Umbilical cord (tissue), 2 donors: ENCODE measurements around the gene MS4A18. TPM values are rescaled to one million over a fixed set of nuclear protein-coding genes. Genes with fewer than 3 reads are reported as not detected.
"Not testable (repeated sequence)": the region's sequence is repeated elsewhere in the genome, so short reads cannot be mapped to it uniquely, and the experiment has no call there.

Experiments
- DNase-seq: peaks from one replicate; pipeline ENCODE4 v3.0.0-alpha.2; 2015; ENCODE audit warnings: low spot score
- total RNA-seq: library from RNA; depleted of rRNA; stranded (reverse); fragments of >200 nt; gene quantifications from one replicate; pipeline ENCODE4 v1.2.3, GENCODE V29; 2014; ENCODE audit warnings: low replicate concordance; ENCODE audit not compliant: insufficient read depth

Gene MS4A18
- not detected for total RNA-seq

DNA sequence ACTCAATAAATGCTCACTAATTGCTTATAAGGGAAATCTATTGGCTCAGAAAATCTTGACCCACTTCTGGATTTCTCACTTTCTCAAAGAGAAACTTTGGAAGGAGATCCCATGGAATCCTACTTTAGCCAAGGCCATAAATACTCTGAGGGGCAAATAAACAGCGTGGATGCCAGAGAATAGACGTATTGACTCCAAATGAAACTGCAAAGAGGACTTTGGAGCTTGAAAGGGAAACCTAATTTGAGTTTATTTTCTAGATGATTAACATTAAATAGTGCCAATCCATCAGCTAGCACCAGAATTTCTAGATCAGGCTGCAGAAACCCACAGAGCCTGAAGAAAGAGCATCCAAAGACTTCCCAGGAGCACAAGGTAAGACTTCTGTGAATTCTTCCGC lies at the start of gene MS4A18:
Gene MS4A18, plus strand, starts transcription at position 301 of the 400 bp plus-strand sequence.
- DNase-seq: no peak

DNA sequence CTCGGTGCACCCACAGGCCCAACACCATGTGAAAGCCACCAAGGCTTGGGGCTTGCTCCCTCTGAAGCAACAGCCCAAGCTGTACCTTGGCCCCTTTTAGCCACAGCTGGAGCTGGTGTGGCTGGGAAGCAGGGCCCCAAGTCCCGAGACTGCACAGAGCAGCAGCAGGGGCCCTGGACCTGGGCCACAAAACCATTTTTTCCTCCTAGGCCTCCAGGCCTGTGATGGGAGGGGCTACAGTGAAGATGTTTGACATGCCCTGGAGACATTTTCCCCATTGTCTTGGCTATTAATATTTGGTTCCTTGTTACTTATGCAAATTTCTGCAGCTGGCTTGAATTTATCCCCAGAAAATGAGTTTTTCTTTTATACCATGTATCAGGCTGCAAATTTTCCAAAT lies 46.3 kb upstream of the MS4A18 start:
- not testable (repeated sequence) for DNase-seq

GRCh38 chr11:60679879-60680278 lies 44.6 kb upstream of the MS4A18 start:
- DNase-seq: no peak

- DNase-seq: no peak
Measured at GRCh38 chr11:60680455-60681119, 43.9 kb upstream of the MS4A18 start.

DNA sequence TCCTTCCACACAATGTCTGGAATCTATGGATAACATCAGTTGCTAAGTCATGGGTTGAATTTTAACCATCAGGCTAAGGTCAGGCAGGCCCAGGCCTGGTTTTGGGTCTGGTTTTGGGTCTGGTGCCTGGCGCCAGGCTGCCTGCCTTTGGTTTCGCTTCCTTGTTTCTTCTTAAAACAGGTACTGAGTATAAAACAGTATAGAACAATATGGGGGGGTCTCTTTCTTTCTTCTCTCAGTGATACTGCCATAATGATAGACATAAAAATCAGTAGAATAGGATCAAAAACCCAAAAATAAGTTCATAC lies 40.0 kb upstream of the MS4A18 start:
- DNase-seq: not testable (repeated sequence)

GRCh38 chr11:60691661-60692060 lies 32.9 kb upstream of the MS4A18 start:
- no peak for DNase-seq

DNA sequence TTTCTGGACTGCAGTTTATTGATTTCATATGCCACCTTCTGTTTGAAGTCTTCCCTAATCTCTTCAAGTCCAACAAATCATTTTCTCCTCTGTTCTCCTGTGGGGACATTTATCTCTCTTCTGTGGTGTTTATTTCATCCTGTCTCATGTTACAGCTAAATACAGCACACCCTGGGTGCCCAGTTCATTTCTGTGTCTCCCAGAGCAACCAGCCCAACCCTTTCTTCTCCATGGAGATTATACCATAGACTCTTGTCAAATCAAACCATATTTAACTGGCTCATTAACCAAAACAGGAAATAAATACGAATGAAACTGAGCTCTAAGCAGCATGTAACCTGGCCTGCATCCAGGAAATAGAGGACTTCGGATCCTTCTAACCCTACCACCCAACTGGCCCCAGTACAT lies 25.2 kb upstream of the MS4A18 start, which contains the start of gene MS4A8:
Gene MS4A8, plus strand, starts transcription at position 329 of the 408 bp plus-strand sequence. CDS start 1,249 bp downstream, outside the sequence.
- no peak for DNase-seq

DNA sequence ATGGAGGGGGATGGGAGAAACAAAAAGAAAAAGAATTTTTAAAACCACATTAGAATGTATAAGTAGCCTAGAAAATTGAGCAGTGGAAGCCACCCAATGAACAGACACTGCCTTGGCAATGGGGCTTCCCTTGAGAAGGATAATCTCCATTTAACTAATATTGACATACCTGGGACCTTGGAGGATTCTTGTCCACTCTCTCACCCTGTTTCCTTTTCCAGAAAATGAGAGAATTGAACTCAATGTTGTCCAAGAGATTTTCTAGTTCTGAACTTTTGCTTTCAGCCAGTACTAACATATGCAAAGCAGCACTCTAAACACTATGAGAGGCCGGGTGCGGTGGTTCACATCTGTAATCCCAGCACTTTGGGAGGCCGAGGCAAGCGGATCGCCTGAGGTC lies 24.6 kb upstream of the MS4A18 start:
- DNase-seq: no peak

DNA sequence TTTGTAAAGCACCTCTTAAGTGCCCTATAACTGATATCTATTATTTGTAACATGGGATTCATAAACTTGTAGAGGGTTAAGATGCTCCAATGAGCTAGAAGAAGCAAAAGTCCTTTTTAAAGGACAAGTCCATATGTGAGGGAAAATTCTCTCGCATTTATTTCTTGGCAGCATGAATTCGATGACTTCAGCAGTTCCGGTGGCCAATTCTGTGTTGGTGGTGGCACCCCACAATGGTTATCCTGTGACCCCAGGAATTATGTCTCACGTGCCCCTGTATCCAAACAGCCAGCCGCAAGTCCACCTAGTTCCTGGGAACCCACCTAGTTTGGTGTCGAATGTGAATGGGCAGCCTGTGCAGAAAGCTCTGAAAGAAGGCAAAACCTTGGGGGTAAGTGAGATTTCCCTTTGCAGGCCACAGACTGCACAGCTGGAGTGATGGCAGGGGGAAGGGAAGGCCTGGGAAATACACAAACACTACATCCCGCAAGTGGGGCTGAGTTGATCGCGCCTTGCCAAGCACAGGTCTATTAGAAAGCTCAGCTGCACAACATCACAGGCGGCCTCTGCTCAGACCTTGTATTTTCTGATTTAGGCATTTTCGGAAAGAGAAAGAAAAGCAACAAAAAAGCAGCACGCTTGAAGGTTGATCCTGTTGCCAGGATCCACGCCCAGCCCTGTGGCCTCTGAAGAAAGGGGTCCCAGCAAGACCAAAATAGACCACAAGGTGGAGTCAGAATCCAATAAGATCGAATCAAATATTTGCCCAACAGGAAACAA lies 23.6 kb upstream of the MS4A18 start:
- DNase-seq: peak; percentile 25

- no peak for DNase-seq
Measured at GRCh38 chr11:60701469-60701818, 23.1 kb upstream of the MS4A18 start.

DNA sequence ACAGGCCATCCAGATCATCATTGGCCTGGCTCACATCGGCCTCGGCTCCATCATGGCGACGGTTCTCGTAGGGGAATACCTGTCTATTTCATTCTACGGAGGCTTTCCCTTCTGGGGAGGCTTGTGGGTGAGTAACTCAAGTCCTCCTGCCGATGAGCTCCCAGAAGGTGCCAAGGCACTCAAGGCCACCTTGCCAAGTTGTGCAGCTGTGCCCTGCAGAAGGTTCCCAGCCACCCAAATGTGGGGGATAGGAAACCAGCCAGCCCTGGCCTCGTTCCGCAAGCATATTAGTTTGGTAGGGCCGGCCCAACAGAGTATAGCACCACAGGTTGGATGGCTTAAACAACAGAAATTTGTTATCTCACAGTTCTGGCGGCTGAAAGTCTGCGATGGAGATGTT lies 21.1 kb upstream of the MS4A18 start:
- DNase-seq: no peak

DNA sequence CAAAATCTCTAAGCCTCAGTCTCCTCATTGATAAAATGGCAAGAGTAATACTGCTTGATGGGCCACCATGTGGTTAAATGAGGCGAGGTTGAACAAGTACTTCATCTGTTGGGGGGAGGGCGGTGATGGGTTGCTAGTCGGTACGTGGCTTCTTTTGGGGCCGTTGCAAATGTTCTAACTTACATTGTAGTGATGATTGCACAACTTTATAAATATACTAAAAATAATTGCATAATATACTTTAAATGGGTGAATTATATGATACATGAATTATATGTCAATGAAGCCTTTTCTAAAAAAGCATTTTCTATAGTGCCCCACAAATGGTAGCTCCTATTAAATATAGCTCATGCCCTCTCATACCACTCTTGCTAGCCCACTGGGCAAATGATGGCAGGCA lies 18.6 kb upstream of the MS4A18 start:
- no peak for DNase-seq

DNA sequence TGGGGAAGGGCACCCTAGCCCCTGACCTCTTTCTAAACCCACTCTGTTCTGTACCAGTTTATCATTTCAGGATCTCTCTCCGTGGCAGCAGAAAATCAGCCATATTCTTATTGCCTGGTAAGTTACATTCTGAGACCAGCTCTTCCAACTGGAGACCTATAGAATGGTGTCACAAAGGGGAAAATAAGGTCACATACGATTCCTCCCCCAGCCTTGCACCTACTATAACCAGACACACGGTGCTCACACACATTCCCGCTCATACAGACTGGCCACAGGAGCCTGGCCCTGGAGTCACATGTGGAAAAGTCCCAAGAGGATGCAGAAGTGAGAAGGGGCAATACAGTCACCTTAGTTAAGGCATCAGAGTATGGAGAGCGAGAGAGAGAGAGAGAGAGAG lies 17.6 kb upstream of the MS4A18 start:
- DNase-seq: no peak

- DNase-seq: no peak
Measured at GRCh38 chr11:60710482-60710881, 14.0 kb upstream of the MS4A18 start.

DNA sequence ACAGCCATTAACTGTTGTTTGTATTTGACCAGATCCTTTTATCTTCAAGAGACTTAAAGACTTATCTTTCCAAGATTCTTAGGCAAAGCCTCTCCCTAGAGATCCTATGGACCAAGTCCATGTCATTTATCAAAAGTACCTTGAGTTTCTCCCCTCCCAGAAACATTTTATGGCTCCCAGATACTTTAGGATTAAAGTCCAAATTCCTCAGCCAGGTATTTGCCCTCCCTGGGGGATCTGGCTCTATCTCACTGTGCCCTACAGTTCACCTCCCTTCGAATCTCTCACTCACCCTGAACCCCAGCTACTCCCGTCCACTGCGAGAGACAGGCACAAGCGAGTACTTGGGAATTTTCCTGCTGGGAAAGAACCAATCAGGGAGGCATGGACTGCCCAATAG lies 13.2 kb upstream of the MS4A18 start:
- DNase-seq: no peak

- DNase-seq: not testable (repeated sequence)
Measured at GRCh38 chr11:60713423-60713822, 11.1 kb upstream of the MS4A18 start.

DNA sequence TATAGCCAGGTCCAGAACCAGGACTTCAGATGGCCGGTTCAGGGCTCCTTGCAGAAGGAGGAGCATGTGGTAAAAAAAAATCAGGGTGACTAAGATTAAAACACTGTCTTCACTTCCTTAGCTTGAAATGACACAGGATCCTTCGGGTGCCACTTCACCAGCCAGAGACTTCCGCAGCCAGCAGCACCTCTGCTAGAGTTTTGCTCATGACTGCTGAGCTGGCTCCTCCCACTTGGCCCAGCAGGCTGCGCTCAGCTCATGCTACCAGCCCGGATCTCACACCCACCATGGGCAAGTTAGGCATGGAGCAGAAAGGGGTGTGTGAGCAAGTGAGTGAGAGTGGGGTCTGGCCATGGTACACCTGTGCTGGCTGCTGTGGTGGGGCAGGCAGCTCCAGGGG lies 6.6 kb upstream of the MS4A18 start:
- DNase-seq: no peak

DNA sequence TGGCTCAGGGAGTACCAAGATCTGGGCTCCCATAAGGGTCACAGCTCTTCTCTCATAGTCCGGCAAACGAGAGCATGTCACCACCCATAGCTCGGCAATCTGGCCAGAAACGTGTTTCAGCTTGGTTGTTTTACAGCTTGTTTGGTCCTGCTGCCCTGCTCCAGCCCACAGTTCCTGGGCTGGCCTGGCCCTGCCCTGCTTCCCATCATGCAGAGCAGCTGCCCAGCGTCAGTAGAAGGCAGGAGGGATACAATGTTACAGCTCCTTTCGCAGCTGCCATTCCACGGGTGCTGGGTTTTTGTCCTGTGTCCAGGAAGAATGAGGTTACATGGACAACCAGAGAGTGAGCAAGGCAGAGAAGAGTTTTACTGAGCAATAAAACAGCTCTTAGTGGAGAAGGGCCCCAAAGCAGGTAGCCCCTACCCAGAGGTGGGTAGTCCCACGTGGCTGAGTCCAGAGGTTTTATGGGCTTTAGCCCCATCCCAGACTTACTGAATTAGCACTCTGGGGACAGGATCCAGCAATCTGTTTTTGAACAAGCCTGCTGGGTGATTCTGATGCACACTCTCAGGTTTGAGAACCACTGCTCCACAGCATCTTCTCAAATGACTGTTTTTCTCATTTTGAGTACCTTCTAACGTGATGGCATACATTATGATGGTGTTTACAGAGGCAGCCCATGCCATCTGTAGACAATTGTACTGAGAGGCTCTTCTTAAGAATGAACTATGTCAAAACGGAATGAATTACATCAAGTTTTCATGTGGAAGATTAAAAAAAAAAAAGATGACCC lies 5.8 kb upstream of the MS4A18 start:
- no peak for DNase-seq

- no peak for DNase-seq
Measured at GRCh38 chr11:60719391-60719790, 5.1 kb upstream of the MS4A18 start.

GRCh38 chr11:60720460-60720859 lies 4.1 kb upstream of the MS4A18 start:
- no peak for DNase-seq

GRCh38 chr11:60725592-60725991 lies 1.1 kb downstream of the MS4A18 start:
- DNase-seq: no peak

DNA sequence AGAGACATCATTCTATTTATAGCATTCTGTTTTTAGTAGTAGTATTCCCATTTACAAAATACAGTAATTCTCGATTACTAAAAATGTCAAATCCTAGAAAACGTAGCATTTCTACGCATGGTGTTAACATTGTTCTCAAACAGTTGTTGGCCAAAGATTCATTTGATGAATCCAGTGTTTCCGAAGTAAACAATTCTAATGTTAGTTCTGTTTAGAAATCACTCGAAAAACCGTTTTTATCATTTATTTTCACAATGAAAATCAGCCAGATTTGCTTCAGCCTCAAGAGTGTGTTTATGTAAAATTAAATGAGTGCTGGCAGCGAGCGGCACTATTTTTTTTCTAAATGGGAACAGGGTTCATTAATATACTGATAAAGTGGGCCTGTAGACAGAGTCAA lies 7.1 kb downstream of the MS4A18 start:
- no peak for DNase-seq

- DNase-seq: no peak
Measured at GRCh38 chr11:60734279-60734678, 9.8 kb downstream of the MS4A18 start.
